Measurements from ENCODE around the gene MTOR. TPM values are rescaled to one million over a fixed set of nuclear protein-coding genes. Genes with fewer than 3 reads are reported as not detected.
"Not testable (repeated sequence)": the region's sequence is repeated elsewhere in the genome, so short reads cannot be mapped to it uniquely, and the experiment has no call there.

The MTOR gene
- total RNA-seq, 6 experiments from 2014 or later = 25.1 to 35.3 (median 32.4) TPM

DNA sequence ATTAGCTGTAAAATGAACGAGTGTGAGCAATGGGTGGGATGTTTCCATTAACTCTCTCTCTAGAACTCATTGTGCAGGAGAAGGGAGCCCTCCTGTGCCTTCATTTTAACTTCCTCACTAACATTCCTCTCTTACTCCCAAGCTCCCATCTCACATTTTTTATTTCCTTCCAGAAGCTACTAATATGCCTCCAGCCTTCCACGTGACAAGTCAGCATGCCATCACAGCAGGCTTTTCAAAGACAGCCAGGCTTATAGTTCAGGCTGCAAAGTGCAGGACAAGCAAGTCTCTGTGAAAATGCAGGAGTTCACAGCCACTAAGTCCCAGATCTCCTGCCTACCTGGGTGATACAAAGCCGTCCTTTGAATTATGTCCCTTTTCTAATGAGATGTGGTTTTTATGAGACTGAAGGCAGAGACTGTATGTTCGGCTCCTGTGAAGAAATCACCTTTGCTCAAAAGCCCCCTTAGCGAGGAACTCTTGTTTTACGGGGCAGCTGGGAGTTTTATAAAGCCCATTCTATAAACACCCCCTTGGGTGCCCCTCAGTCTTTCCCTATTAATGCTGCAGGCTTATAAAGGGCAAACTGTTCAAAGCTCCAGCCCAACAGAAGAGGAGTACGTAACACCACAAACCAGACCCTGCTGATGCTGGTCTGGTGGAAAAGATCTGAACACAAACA, 87.9 kb downstream of the MTOR start:
- Histone ChIP-seq H3K36me3 (no peaks in the 10 kb centered on the region), H3K27me3 (no peaks in the 10 kb centered on the region), H3K27ac (no peak overlapping the region), H3K4me3 (no peak overlapping the region), H3K4me1 (no peaks in the 10 kb centered on the region), H3K9me3 (no peaks in the 10 kb centered on the region)
- DNase-seq = no peak
- no peak for ATAC-seq
- no peak for TF ChIP-seq POLR2A (IDR thresholded peaks at IDR 0.05)
- TF ChIP-seq, protein P1, sequence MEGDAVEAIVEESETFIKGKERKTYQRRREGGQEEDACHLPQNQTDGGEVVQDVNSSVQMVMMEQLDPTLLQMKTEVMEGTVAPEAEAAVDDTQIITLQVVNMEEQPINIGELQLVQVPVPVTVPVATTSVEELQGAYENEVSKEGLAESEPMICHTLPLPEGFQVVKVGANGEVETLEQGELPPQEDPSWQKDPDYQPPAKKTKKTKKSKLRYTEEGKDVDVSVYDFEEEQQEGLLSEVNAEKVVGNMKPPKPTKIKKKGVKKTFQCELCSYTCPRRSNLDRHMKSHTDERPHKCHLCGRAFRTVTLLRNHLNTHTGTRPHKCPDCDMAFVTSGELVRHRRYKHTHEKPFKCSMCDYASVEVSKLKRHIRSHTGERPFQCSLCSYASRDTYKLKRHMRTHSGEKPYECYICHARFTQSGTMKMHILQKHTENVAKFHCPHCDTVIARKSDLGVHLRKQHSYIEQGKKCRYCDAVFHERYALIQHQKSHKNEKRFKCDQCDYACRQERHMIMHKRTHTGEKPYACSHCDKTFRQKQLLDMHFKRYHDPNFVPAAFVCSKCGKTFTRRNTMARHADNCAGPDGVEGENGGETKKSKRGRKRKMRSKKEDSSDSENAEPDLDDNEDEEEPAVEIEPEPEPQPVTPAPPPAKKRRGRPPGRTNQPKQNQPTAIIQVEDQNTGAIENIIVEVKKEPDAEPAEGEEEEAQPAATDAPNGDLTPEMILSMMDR (IDR thresholded peaks at IDR 0.05) = no peak
- intact Hi-C loops (cut with DNase I) = no loop called here
- WGBS (ENCODE audit: insufficient coverage, low coverage, low lambda C conversion rate, missing lambda C conversion rate) = 79% methylated on average over 5 of the region's 7 CpGs

DNA sequence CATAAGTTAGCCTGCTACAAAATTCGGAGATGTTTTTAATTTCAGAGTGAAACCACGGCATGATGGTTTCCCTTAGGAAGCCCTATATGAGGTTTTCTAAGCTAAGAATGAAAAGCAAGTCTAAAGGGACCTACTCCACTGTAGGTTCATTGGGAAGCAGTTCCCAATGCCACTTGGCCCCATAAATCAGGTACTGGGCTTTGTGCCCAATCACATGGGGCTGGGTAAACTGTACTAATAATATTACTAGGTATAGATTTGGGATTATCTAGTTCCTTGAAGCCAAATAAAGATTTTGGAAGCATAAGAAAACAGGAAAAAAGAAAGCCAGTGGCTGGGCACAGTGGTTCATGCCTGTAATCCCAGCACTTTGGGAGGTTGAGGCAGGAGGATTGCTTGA, 92.2 kb downstream of the MTOR start:
- Histone ChIP-seq H3K4me1 (no peaks in the 10 kb centered on the region), H3K27ac (no peak overlapping the region), H3K36me3 (no peaks in the 10 kb centered on the region), H3K27me3 (no peaks in the 10 kb centered on the region), H3K9me3 (no peaks in the 10 kb centered on the region), H3K4me3 (no peak overlapping the region)
- TF ChIP-seq, protein P1 (IDR thresholded peaks at IDR 0.05) = no peak
- no peak for TF ChIP-seq POLR2A (IDR thresholded peaks at IDR 0.05)
- no peak for DNase-seq
- WGBS (ENCODE audit: insufficient coverage, low coverage, low lambda C conversion rate, missing lambda C conversion rate) = 100% methylated on average over 2 of the region's 2 CpGs
- intact Hi-C loops (cut with DNase I) = no loop called here
- ATAC-seq = no peak

DNA sequence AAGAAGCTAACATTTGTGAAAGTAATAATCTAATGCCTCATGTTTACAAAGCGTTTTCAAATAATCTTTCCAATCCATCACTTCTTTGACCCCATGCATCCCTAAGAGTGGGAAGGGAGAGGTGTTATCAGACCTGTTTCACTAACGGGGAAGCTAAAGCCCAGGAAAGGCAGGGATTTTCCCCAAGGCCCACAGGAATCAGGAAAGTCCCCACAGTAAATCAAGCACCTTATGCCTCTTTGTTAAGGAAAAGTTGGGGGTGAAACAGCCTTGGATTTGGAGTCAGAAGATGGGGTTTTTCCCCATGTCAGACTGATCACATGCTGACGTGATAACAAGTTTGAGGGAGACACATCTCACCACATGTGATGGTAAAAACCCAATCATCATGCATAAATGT, 93.1 kb downstream of the MTOR start:
- Histone ChIP-seq H3K27me3 (no peaks in the 10 kb centered on the region), H3K4me3 (no peak overlapping the region), H3K36me3 (no peaks in the 10 kb centered on the region), H3K9me3 (no peaks in the 10 kb centered on the region), H3K27ac (no peak overlapping the region), H3K4me1 (no peaks in the 10 kb centered on the region)
- ATAC-seq = no peak
- WGBS (ENCODE audit: insufficient coverage, low coverage, low lambda C conversion rate, missing lambda C conversion rate) = 87% methylated on average over 3 of the region's 3 CpGs
- no peak for DNase-seq
- intact Hi-C loops (cut with DNase I) = no loop called here
- TF ChIP-seq POLR2A (IDR thresholded peaks at IDR 0.05) = no peak

DNA sequence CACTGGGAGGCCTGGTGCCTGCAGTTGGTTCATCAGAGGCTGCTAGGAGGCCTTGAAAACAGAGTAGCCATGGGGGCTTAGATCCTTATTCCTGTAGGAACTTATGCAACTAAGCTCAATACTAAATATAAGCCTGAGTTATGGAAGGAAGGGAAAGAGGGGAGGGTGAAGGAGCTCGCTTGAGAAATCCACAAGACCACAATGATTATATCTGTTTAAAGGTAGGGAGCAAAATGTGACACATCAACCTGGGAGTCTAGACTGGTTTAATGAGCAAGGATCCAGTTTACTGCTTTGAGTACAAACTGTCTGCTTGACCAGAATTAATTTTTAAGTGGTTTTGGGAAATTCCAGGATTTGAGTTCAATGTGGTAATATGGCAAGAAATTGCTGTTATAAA, 93.6 kb downstream of the MTOR start:
- DNase-seq = no peak
- ATAC-seq = no peak

DNA sequence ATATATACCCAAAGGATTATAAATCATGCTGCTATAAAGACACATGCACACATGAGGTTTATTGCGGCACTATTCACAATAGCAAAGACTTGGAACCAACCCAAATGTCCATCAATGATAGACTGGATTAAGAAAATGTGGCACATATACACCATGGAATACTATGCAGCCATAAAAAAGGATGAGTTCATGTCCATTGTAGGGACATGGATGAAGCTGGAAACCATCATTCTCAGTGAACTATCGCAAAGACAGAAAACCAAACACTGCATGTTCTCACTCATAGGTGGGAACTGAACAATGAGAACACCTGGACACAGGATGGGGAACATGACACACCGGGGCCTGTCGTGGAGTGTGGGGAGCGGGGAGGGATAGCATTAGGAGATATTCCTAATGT, 95.6 kb downstream of the MTOR start:
- H3K4me3 ChIP-seq; intact Hi-C loops (cut with DNase I); DNase-seq; H3K27ac ChIP-seq; ATAC-seq; H3K27me3 ChIP-seq; H3K36me3 ChIP-seq; H3K4me1 ChIP-seq; H3K9me3 ChIP-seq: not testable (repeated sequence)
- 93% methylated on average over 3 of the region's 5 CpGs for whole genome bisulfite sequencing (ENCODE audit: insufficient coverage, low coverage, low lambda C conversion rate, missing lambda C conversion rate)

More for the DNA sequence above, 93.6 kb downstream of the MTOR start:
- 94% methylated on average over 1 of the region's 1 CpG for WGBS (ENCODE audit: insufficient coverage, low coverage, low lambda C conversion rate, missing lambda C conversion rate)
- Histone ChIP-seq H3K27ac (no peak overlapping the region), H3K36me3 (no peaks in the 10 kb centered on the region), H3K9me3 (no peaks in the 10 kb centered on the region), H3K4me1 (no peaks in the 10 kb centered on the region), H3K4me3 (no peak overlapping the region), H3K27me3 (no peaks in the 10 kb centered on the region)
- TF ChIP-seq, protein P1 (IDR thresholded peaks at IDR 0.05) = no peak
- no peak for TF ChIP-seq POLR2A (IDR thresholded peaks at IDR 0.05)
- intact Hi-C loops (cut with DNase I) = no loop called here

DNA sequence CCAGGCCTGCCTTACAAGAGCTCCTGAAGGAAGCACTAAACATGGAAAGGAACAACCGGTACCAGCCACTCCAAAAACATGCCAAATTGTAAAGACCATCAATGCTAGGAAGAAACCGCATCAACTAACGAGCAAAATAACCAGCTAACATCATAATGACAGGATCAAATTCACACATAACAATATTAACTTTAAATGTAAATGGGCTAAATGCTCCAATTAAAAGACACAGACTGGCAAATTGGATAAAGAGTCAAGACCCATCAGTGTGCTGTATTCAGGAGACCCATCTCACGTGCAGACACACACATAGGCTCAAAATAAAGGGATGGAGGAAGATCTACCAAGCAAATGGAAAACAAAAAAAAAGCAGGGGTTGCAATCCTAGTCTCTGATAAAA, 99.6 kb downstream of the MTOR start:
- H3K4me1 ChIP-seq = peaks cover 0 to 13% (median 4%) of the 10 kb centered on the region in 4 donors
- H3K27me3 ChIP-seq; H3K9me3 ChIP-seq; H3K36me3 ChIP-seq; ATAC-seq; H3K4me3 ChIP-seq; intact Hi-C loops (cut with DNase I); H3K27ac ChIP-seq; DNase-seq: not testable (repeated sequence)
- WGBS (ENCODE audit: insufficient coverage, low coverage, low lambda C conversion rate, missing lambda C conversion rate) = 88% methylated on average over 3 of the region's 4 CpGs

Measured in right lobe of liver (tissue), 6 donors.